Esophagus muscularis mucosa (tissue), 3 donors: ENCODE results near the gene CD2BP2.

ENCODE experiments used
- CTCF ChIP-seq, 3 experiments: fragments of 200-600 bp in 2 of 3; fragments of 450-650 bp in 1 of 3; sonication (generic) in 2 of 3; IDR thresholded peaks; one replicate each; pipeline ENCODE4 v1.5.1; 2017 to 2019; ENCODE audit warnings: antibody characterized with exemption in 3 of 3, mild to moderate bottlenecking in 2 of 3, moderate library complexity in 1 of 3
- POLR2A ChIP-seq: fragments of 450-650 bp; IDR thresholded peaks from one replicate; pipeline ENCODE4 v1.6.1; 2017; ENCODE audit warnings: antibody characterized with exemption, moderate library complexity, mild to moderate bottlenecking, low read depth
- POLR2AphosphoS5 ChIP-seq, 2 donors: sonication (generic); formaldehyde crosslinking; IDR thresholded peaks; one replicate each; pipeline ENCODE4 v1.6.1; 2017; ENCODE audit warnings: antibody characterized with exemption in 2 of 2

- TF ChIP-seq CTCF (IDR thresholded peaks at IDR 0.05) (no peak), POLR2A (no peak), POLR2AphosphoS5 (IDR thresholded peaks at IDR 0.05) (no peak)
These were observed 17.1 kb upstream of the CD2BP2 start for GRCh38 chr16:30372038-30372712.
